Fibroblast of pulmonary artery (primary cell): ENCODE results near the gene RYK.

Source experiments
- DNase-seq: peaks from one replicate; pipeline ENCODE4 v3.0.0-alpha.2; 2010; ENCODE audit warnings: low read depth
- H3K4me3 ChIP-seq: replicated peaks from 2 replicates; pipeline ENCODE4 v1.5.1; 2011; ENCODE audit warnings: low read depth, mild to moderate bottlenecking, control low read depth, low read length, moderate library complexity
- TF ChIP-seq, protein P1 (sequence below): IDR thresholded peaks from 2 replicates; pipeline ENCODE4 v1.5.1; 2011; ENCODE audit warnings: mild to moderate bottlenecking, control low read depth, low read length, inconsistent platforms; ENCODE audit errors: missing control alignments

The RYK gene

DNA sequence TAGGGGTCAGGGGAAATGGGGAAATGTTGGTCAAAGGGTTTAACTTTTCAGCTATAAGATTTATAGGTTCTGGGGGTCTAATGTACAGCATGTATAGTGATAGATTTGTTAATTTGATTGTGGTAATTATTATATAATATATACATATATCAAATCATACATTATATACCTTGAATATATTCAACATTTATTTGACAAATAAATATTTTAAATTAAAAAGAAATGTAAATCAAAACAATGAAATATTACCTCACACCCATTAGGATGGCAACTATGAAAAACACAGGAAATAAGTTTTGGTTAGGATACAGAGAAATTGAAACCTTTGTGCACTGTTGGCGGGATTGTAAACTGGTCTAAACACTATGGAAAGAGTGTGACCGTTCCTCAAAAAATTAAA lies 135.9 kb downstream of the RYK start:
- TF ChIP-seq, protein P1, sequence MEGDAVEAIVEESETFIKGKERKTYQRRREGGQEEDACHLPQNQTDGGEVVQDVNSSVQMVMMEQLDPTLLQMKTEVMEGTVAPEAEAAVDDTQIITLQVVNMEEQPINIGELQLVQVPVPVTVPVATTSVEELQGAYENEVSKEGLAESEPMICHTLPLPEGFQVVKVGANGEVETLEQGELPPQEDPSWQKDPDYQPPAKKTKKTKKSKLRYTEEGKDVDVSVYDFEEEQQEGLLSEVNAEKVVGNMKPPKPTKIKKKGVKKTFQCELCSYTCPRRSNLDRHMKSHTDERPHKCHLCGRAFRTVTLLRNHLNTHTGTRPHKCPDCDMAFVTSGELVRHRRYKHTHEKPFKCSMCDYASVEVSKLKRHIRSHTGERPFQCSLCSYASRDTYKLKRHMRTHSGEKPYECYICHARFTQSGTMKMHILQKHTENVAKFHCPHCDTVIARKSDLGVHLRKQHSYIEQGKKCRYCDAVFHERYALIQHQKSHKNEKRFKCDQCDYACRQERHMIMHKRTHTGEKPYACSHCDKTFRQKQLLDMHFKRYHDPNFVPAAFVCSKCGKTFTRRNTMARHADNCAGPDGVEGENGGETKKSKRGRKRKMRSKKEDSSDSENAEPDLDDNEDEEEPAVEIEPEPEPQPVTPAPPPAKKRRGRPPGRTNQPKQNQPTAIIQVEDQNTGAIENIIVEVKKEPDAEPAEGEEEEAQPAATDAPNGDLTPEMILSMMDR = no peak
- H3K4me3 ChIP-seq = no peak overlapping the region

DNA sequence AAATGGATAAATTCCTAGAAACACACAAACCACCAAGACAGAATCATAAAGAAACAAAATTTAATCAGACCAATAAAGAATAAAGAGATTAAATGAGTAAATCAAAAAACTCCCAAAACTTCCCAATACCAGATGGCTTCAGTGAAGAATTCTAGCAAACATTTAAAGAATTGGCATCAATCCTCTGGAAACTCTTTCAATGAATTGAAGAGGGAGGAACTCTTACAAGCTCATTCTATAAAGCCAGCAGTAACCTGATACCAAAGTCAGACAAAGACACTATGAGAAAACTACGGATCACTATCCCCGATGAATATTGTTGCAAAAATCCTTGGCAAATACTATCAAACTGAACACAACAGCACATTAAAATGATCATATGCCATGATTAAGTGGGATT lies 139.0 kb downstream of the RYK start:
- TF ChIP-seq, protein P1 = no peak
- no peak for DNase-seq
- no peak overlapping the region for H3K4me3 ChIP-seq

More for the DNA sequence above, 135.9 kb downstream of the RYK start:
- DNase-seq = no peak

DNA sequence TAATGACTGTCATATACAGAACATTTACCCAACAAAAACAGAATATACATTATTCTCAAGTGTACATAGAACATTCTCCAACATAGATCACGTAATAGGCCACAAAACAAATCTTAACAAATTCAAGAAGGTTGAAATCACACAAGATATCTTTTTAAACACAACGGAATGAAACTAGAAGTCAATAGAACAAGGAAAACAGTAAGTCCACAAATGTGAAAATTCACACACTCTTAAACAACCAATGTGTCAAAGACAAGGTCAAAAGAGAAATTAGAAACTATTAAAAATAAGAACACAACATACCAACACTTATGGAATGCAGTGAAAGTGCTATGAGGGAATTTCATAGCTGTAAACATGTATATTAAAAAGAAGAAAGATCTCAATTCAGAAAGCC lies 139.7 kb downstream of the RYK start:
- TF ChIP-seq, protein P1 = no peak
- no peak overlapping the region for H3K4me3 ChIP-seq

More for the DNA sequence above, 139.7 kb downstream of the RYK start:
- DNase-seq = no peak
